ENCODE measurements around the gene LMO1. TPM values are rescaled to one million over a fixed set of nuclear protein-coding genes. Genes with fewer than 3 reads are reported as not detected.

Gene LMO1
- polyA plus RNA-seq, 1 of the 3 experiments (the other 2 are of a cell fraction), result 0.12 TPM

DNA sequence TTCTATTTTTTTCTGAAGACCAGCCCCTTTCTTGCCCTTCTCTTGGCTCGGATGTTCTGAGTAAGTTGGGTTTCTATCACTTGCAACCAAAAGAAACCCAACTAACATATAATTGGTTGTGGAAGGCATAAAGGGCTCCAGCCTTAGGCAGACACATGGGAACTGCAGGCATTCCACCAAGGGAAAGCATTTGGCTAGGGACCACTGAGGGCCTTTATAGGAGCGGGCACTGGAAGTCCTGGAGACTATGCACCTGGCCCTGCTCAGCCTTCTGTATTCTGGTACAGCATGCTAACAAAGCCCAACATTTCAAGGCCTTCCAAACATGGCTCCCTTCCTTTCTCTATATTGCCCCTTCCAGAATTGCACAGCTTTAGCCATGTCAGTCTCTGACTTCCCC lies 17.6 kb upstream of the LMO1 start:
- 78% methylated on average over 2 of the region's 2 CpGs for WGBS (ENCODE audit: low lambda C conversion rate)
- no peak for DNase-seq
- Histone ChIP-seq H3K9me3 (no peaks in the 10 kb centered on the region), H2AFZ (ENCODE audit: low read depth) (no peak overlapping the region), H3K4me3 (ENCODE audit: low read depth in 2 of 2, low read length in 1 of 2) (no peak overlapping the region), H3K9ac (no peak overlapping the region), H3K4me2 (no peak overlapping the region), H4K20me1 (ENCODE audit: insufficient read depth) (no peaks in the 10 kb centered on the region), H3K4me1 (ENCODE audit: control insufficient read depth in 1 of 2, insufficient read depth in 2 of 2, low read depth in 1 of 2, low read length in 1 of 2) (peaks cover 0 to 28% of the 10 kb centered on the region in 2 experiments; a peak in 2 of 4 replicates), H3K36me3 (replicated peaks in 1 of 2; ENCODE audit: control insufficient read depth in 1 of 2, insufficient read depth in 2 of 2, low read length in 1 of 2) (no peaks in the 10 kb centered on the region), H3K9me2 (no peaks in the 10 kb centered on the region), H3F3A (replicated peaks; ENCODE audit: insufficient read depth) (no peaks in the 10 kb centered on the region), H3K27me3 (ENCODE audit: insufficient read depth) (no peaks in the 10 kb centered on the region; the same call in 1 of the 2 replicates), H3K79me2 (ENCODE audit: insufficient read depth) (no peaks in the 10 kb centered on the region), H3K27ac (ENCODE audit: low read depth in 2 of 2, low read length in 1 of 2) (no peak overlapping the region)
- POLR2A ChIA-PET, result no interaction called here
- no peak for TF ChIP-seq USF1 (IDR thresholded peaks at IDR 0.05; ENCODE audit: borderline replicate concordance, low read depth)
- TF ChIP-seq PBX3 (IDR thresholded peaks at IDR 0.05), result no peak
- TF ChIP-seq, protein P1, sequence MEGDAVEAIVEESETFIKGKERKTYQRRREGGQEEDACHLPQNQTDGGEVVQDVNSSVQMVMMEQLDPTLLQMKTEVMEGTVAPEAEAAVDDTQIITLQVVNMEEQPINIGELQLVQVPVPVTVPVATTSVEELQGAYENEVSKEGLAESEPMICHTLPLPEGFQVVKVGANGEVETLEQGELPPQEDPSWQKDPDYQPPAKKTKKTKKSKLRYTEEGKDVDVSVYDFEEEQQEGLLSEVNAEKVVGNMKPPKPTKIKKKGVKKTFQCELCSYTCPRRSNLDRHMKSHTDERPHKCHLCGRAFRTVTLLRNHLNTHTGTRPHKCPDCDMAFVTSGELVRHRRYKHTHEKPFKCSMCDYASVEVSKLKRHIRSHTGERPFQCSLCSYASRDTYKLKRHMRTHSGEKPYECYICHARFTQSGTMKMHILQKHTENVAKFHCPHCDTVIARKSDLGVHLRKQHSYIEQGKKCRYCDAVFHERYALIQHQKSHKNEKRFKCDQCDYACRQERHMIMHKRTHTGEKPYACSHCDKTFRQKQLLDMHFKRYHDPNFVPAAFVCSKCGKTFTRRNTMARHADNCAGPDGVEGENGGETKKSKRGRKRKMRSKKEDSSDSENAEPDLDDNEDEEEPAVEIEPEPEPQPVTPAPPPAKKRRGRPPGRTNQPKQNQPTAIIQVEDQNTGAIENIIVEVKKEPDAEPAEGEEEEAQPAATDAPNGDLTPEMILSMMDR (IDR thresholded peaks at IDR 0.05), result no peak
- CTCF ChIA-PET, result interaction anchor here (3.3 kb wide), 1 partner anchor 18 kb away, joined by 24 read pairs; the partner anchor contains the start of gene LMO1

- no peak overlapping the region for H3K9ac ChIP-seq
- H3K4me1 ChIP-seq (ENCODE audit: control insufficient read depth in 1 of 2, insufficient read depth in 2 of 2, low read depth in 1 of 2, low read length in 1 of 2), result peaks cover 0 to 6% of the 10 kb centered on the region in 2 experiments; a peak in 2 of 4 replicates
- H3K9me2 ChIP-seq, result no peaks in the 10 kb centered on the region
- 52% methylated on average over 5 of the region's 7 CpGs for WGBS (ENCODE audit: low lambda C conversion rate)
- H3K9me3 ChIP-seq, result no peaks in the 10 kb centered on the region
- no peaks in the 10 kb centered on the region for H3F3A ChIP-seq (replicated peaks; ENCODE audit: insufficient read depth)
- ChIA-PET CTCF (interaction anchor here (0.9 to 1.9 kb wide), 5 partner anchors 14 to 80 kb away, joined by 3 to 13 read pairs (median 3); partner anchors contain the start of gene LMO1), POLR2A (no interaction called here)
- no peak overlapping the region for H3K4me2 ChIP-seq
- no peaks in the 10 kb centered on the region for H3K79me2 ChIP-seq (ENCODE audit: insufficient read depth)
- H2AFZ ChIP-seq (ENCODE audit: low read depth), result no peak overlapping the region
- no peaks in the 10 kb centered on the region for H3K36me3 ChIP-seq (replicated peaks in 1 of 2; ENCODE audit: control insufficient read depth in 1 of 2, insufficient read depth in 2 of 2, low read length in 1 of 2)
- no peaks in the 10 kb centered on the region; the same call in 1 of the 2 replicates for H3K27me3 ChIP-seq (ENCODE audit: insufficient read depth)
- DNase-seq, result no peak
- H3K4me3 ChIP-seq (ENCODE audit: low read depth in 2 of 2, low read length in 1 of 2), result no peak overlapping the region
- H3K27ac ChIP-seq (ENCODE audit: low read depth in 2 of 2, low read length in 1 of 2), result no peak overlapping the region
- H4K20me1 ChIP-seq (ENCODE audit: insufficient read depth), result no peaks in the 10 kb centered on the region
- TF ChIP-seq RXRA (IDR thresholded peaks at IDR 0.05; ENCODE audit: borderline replicate concordance, low read depth) (no peak), USF2 (IDR thresholded peaks at IDR 0.05; ENCODE audit: borderline replicate concordance, low read depth, low read length) (no peak), RCOR1 (IDR thresholded peaks at IDR 0.05; ENCODE audit: low read length) (no peak), EZH2phosphoT487 (IDR thresholded peaks at IDR 0.05; ENCODE audit: borderline replicate concordance, low read depth) (no peak), FOXJ3 (CRISPR knock-in tag; IDR thresholded peaks at IDR 0.05) (no peak), MEF2A (IDR thresholded peaks at IDR 0.05; ENCODE audit: borderline replicate concordance, low read depth) (no peak)
- TF ChIP-seq, protein P2, sequence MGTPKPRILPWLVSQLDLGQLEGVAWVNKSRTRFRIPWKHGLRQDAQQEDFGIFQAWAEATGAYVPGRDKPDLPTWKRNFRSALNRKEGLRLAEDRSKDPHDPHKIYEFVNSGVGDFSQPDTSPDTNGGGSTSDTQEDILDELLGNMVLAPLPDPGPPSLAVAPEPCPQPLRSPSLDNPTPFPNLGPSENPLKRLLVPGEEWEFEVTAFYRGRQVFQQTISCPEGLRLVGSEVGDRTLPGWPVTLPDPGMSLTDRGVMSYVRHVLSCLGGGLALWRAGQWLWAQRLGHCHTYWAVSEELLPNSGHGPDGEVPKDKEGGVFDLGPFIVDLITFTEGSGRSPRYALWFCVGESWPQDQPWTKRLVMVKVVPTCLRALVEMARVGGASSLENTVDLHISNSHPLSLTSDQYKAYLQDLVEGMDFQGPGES (IDR thresholded peaks at IDR 0.05; ENCODE audit: low read depth, low read length), result no peak
These were observed 14.0 kb upstream of the LMO1 start for GRCh38 chr11:8277691-8278090.
